SKM-1 (cell line): ENCODE measurements around the gene TMEM242.

Experiments used
- DNase-seq: peaks from one replicate; lab custom pipeline; 2025; ENCODE audit not compliant: unreplicated experiment; lab: John Stamatoyannopoulos, UW

TMEM242 gene

DNA sequence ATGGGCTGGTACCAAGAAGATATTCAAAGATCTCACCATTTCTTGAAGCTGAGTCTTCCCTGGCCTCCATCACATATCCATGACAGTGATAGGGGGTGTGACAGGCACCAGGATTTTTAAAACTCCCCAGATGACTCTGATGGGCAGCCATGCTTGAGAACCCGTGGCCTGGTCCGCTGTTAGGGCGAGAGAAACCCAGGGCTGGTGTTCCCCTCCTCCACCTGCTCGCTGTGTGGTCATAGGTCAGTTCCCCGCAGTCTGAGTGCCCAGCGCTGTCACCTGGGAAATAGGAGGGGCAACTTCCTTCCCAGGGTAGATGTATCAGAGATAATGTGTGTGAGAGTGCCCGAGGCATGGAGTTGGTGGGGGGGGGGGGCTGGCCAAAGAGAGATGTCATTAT is 50.9 kb downstream of the TMEM242 start:
- no peak for DNase-seq

DNA sequence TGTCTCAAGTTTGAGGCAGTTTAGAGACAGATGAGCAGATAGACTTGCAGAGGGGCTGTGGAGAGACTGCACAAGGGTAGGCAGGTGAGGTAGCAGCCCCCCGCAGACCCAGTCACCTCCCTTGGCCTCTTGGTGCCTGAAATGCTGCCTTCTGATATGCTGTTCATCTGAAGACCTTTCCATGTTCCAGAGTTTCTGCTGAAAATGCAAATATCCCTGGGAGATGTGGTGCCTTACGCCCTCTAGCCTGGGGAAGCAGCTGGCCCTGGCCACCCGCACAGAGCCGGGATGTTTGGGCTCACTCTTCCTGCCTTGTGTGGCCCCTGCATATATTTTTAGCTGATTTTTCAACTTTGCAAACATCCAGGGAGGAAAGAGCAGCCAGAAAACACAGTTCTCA is 51.4 kb downstream of the TMEM242 start:
- no peak for DNase-seq

DNA sequence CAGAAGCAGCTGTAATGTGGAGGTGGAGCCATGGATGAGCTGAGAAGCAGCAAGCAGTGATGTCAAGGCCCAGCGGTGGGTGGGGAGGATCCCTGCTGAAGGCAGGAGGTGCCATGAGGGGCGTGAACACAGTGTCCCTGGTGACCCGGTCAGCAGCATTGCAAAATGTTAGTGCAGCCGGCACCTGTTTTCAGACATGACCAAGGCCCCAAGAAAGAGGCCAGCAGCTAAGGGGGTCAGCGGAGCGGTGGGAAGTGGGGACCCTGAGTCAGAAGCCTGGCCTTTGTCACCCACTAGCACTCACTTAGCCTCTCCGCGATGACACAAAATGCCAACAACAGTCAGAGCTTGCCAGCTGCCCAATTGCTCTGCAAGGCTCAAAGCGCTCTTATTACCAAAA is 51.9 kb downstream of the TMEM242 start:
- no peak for DNase-seq

DNA sequence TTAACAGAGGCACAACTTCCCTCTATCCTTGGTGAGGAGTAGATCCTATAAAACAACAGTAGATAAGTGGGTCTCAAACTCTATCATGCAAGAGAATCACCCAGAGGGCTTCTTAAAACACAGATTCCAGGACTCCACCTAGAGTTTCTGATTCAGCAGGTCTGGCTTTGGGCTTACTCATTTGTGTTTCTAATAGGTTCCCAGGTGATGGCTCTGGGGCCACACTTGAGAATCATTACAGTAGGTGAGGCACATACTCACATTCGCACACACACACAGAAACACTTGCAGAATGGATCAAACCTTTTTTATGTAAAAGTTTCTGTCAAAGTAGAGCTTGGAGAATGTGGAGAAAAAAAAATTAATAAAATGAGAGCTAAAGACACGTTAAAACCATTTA is 52.4 kb downstream of the TMEM242 start:
- DNase-seq, result no peak

DNA sequence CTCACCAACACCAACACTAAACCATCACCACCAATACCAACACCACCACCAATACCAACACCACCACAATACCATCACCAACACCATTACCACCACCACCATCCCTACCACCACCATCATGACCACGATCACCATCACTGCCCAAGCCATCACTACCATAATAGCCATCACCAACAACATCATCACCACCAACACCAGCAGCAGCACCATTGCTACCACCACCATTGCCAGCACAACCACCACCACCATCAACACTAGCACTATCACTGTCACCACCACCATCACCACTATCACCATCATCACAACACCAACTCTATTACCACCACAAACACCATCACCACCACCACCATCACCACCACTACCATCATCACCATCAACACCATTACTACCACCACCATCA is 53.0 kb downstream of the TMEM242 start:
- no peak for DNase-seq

DNA sequence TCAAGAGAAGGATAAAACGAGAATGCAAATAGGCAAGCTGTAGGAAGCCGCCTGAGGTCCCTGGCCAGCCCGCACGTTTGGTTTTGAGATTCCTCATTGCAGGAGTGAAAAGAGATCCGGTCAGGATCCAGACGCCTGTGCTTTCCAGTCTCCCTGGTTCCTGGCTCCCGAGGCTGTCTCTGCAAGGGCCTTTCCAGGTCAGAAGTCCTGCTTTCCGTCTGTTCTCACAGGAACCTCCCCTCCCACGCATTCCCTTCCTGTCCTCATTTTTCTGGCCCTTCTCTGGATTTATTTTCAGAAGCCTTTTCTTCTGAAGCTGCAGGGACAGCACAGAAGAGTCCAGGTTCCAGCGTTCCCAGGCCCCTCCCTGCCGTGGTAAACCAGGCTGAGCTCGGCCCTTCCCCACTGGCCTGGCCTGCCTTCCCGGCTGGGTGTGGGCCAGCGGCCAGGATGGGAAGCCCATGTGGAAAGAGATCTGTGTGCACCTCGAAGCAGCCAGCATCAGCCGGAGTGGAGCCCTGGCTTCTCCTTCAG is 54.0 kb downstream of the TMEM242 start:
- no peak for DNase-seq

DNA sequence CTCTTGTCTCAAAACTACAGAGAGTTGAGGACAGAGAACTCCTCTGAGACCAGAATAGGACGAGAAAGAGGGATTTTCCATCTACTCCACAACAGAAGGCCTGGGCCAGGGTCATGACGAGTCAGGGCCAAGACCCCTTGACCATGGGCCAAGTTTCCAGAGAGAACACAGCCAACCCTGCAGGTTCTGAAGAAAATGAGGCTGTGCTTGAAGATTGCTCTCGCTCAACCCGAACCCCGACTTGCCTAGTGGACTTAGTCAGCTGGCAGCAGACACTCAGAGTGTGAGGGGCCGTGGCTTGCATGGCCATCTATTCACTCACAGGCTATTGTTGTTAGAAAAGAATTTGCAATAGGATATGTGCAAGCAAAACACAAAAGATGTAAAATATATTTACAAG is 54.5 kb downstream of the TMEM242 start:
- DNase-seq, result no peak

DNA sequence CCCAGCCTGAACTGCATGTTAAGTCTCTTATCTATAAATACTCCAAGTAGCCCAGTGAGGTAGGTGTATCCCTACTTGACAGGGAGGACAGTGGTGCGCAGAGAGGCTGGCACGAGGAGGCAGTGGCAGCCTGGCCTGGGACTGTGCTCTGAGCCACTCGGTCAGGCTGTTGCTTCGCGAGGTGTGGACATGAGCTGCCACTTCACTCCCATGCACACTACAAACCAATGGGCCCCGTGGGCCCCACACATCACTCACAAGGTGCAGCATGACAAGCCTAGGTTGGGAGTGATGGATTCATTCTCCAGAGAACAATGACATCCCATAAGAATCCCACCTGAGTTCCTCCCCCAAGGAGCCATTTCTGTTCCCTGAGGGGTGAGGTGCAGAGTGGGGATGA is 54.9 kb downstream of the TMEM242 start:
- no peak for DNase-seq

DNA sequence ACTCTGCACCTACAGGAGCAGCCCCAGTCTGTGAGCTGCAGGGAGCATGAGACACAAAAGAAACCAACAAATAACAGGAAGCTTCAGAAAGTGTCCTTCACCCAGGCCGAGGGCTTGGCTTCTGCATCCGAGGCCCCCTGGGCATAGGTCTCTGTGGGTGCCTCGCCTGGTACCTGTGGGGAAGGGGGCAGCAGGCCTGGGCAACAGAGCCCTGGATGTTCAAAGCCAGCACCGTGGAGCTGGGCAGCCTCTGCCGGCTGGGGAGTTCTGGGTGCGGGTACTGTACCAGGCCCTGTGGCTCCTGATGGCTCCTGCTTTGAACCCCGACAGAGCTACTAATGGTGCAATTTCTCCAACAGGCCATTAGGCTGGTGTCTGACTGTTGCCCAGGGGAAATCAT is 55.7 kb downstream of the TMEM242 start:
- DNase-seq, result no peak

DNA sequence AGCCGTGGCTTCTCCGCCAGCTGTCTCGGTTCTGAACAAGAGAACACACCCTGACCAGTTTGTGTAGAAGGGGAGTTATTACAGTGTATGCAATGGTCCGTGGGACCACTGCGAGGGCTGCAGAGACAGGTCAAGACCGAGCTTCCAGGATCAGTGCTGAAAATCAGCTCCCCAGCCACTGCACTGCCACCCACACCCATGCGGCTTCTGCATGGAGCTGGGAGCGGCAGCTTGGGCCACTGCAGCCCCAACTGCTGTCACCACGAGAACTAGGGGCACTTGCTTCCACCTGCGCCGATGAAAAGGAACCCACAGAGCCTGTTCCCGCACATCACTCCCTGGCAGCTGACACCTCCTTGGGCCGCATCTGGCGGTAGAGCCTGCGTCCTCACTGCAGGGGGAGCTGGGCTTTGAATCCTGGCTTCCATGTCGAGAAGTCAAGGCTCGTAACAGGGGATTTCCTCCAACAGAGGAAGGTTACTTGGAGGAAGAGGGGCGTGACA is 56.2 kb downstream of the TMEM242 start:
- DNase-seq, result no peak

DNA sequence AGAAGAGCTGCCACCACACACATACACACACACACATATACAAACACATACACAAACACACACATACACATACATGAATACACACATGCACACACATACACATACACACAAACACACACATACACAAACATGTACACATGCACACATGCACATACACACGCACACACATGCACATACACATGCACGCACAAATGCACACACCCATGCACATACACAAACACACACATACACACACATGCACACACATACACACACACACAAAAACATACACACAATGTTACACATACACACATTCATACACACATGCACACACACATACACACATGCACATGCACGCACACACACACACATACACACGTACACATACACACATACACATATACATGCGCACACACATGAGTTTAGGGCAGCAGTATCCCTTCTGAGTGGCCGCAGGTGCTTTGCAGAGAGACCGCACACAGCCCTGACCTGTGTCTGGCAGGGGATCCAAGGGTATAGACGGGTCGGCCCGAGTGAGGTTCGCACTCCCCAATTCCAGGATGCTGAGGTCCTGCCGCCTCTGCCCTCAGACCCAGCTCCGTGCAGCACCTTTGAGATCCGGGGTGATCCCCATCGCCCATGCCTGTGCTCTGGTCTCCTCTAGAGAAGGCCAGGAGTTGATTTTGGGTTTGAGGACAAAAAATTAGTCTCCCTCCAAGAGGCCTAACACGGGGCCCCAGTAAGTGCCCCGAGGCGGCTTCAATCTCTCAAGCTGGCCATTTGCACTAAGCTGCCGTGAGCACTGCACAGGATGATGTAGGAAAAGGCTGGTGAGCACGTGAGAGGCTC is 56.8 kb downstream of the TMEM242 start:
- DNase-seq, result no peak

DNA sequence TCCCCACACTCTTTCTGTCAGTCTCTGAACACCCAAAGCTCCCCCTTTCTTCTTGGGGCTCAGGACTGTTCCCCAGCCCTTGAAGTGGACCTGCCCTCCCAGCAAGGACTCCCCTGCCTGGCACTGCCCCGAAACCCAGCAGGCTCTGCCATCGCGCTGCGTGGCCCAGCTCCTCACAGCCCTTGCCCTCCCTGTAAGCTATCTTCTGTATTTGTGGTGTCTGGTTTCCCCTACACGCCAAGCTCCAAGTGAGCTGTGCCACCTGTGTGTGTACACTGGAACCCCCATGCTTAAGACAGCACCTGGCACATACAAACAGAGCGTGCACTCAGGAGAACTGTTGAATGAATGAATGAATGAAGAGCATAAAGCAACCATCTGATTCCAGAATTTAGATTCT is 57.7 kb downstream of the TMEM242 start:
- DNase-seq, result no peak

DNA sequence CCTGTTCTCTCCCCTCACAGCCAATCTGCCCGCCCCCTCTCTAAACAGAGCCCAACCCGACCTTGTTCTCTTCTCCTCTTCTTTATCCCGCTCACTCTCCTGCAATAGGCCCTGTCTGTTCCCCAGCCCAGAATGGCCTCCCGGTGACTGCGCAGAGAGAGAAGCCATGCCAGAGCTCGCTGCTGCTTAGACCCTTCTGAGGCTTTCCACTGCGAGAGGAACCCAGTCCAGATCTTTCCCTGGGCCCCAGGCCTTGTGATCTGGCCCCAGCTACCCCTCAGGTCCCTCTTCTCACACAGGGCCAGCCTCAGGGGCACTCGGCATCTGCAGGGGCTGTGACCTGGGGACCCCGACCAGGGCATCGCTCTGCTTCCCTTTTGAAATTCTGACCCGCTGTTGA is 58.1 kb downstream of the TMEM242 start:
- no peak for DNase-seq

DNA sequence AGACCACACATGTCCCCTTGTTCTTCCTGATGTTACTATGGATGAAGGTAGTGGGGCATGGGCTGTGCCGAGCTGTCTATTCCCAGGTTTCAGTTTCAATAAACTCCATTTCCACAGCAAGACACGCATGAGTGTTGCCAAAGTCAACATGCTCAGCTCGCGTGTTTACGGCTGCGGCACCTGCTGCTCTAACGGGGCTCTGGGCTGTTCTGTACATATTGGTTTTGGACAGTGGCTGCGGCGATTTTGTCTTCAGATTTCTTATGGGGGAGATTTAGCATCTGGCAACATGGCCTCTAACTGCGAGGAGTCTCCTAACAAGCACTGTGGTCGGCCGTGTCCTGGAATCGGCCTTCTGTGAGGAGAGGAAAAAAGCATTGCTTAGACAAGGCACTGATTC is 58.6 kb downstream of the TMEM242 start:
- no peak for DNase-seq

DNA sequence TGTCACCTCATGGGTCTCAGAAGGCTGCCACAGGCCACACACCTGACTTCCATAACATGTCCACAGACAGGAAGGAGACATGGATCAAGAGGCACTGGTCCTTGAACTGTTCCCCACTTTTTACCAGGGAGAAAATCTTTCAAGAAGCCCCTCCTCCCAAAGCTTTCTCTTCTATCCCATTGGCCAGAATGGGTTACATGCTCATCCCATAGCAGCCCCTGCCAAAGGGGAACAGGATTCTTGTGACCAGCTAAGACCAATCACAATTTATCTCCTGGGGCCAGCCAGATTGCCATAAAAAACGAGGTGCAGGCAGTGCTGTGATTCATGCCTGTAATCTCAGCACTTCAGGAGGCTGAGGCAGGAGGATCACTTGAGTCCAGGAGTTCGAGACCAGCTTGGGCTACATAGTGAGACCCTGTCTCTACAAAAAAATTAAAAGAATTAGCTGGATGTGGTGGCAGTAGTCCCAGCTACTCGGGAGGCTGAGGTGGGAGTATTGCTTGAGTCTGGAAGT is 59.4 kb downstream of the TMEM242 start:
- no peak for DNase-seq

DNA sequence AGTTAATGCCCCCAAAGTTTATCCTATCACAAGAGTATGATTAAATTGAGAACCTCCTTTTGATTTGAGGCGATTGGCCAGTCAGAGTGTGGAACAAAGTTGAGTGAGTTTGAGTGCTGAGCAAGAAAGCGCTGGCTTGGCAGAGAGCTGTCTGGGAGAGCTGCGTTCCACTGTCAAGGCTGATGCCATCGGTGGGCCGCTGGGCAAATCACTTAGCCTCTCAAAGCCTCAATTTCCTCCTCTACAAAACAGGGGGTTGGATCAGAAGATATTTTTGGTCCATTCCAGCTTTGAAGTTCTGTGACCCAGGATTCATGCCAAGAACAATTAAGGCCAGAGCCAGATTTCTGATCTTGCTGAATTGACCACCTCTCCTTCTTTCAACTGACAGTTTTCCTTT is 60.2 kb downstream of the TMEM242 start:
- DNase-seq, result no peak

DNA sequence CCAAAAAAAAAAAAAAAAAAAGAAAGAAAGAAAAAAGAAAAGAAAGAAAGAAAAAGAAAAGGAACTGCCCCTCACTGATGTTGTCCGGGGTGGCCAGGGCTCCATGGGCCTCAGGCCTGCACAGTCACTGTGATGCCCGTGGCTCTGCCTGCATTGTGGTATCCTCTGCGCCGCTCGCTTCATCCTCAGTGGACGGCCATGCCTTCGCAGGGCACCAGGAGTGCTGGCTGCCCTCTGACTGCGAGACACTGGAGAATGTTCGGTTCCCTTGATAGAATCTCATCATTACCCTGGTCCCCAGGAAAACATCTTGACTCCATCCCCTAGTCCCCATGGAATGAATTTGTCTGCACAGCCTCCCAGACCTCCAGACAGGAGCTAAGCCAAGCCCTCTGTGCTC is 61.7 kb downstream of the TMEM242 start:
- no peak for DNase-seq

DNA sequence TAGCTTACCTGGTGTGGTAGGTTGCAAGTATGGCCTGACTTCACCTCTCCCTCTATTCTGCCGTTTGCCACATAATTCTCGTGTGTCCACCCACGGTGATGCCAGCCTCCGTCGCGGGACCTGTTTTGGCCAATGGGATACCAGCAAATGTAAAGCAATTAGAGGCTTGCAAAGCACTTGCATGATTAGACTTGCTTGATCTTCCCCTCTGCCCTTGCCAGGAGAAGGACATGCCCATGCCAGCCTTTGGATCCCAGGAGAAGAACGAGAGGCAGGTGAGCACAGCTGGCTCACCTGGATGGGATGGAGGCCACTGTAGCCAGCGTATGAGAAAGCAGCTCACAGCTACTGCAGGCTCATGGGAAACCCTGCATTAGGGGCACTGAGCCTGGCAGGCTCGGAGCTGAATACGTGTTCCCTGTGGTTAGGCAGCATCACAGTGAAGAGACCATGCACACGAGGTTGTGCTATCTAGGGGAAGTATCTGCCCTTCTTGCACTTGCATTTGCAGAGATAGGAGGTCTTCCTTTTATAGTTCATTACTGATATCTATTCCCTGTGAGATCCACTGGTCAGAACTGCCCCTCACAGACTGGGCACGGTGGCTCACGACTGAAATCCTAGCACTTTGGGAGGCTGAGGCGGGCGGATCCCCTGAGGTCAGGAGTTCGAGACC is 62.4 kb downstream of the TMEM242 start:
- no peak for DNase-seq

DNA sequence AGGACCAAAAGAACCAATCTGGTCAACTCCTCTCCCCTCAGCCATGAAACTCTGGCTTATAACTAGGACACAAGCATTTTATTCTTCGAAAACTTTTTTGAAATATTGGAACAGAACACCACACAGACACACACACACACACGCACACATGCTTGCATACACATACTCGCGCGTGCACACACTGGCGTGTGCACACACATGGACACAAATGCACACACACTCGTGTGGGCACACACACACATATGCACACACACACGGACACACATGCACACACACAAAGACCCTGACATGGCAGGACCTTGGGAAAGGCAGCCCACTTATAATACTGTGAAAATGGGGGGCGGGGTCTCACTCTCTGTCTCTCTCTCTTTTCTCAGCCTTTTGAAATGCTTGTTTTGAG is 63.9 kb downstream of the TMEM242 start:
- DNase-seq, result no peak

DNA sequence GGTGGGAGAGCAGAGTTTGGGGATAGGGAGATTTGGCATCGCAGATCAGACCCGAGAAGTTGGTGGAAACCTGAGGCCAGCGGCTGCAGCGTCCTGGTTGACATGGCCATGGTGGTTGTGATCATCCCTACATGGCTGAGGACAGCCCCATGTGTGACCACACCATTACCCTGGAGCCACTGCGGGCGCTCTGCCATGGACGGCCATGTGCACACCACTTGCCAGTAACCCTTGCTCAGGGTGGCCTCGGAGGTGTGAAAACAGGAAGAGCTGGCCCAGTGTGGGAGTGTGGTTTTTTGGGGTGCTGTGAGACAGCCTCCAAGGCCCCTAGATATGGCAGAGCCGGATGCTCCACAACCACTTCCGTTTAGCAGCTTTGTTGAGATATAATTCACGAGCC is 64.4 kb downstream of the TMEM242 start:
- no peak for DNase-seq

DNA sequence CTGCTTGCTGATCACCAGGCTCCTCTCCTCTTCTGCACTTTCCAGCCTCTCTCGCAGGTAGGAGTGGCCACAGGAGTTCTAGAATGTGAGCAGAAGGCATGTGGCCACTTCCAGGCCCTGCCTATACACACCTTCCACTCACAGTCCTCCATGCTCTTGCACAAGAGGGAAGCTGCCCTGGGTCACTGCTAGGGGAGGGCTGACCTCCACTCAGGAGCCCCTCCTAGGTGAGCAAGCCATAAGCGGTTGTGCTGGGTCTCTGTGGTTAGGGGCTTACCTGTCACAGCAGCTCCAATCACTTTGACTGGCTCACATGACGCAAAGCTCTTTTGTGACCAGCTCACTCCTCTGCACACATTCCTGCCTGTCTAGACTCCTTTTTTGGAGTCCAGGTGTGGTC is 68.2 kb downstream of the TMEM242 start:
- DNase-seq, result no peak

DNA sequence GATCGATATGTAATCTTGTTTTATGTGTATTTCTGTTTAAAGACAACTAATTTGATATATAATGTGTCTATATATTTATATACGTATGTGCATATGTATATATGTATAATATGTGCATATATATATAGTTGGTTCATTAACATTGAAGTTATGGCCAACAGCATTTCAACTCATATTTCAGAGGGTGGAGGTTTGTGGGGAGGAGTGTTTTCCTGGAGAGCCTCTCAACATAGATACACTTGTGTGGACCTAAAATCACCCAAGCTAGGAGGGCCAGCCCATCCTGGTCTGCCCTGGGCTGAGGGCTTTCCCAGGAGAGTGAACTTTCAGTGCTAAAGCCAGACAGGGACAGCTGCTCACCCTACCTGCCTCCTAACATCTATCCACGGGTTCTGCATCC is 68.8 kb downstream of the TMEM242 start:
- no peak for DNase-seq
